Epidermal melanocyte (primary cell): ENCODE measurements around the gene PAX2.

Source experiments
- DNase-seq: peaks from one replicate; pipeline ENCODE4 v3.0.0; 2011; ENCODE audit warnings: low spot score; ENCODE audit not compliant: insufficient read length

PAX2 gene

GRCh38 chr10:100838986-100839385, 93.6 kb downstream of the PAX2 start:
- DNase-seq, result no peak

- no peak for DNase-seq
These were observed 96.1 kb downstream of the PAX2 start for GRCh38 chr10:100841528-100841927.

- no peak for DNase-seq
These were observed 102.1 kb downstream of the PAX2 start for GRCh38 chr10:100847440-100847839.

- DNase-seq, result no peak
These were observed 103.4 kb downstream of the PAX2 start for GRCh38 chr10:100848770-100849169.

- DNase-seq, result no peak
These were observed 112.9 kb downstream of the PAX2 start for GRCh38 chr10:100858261-100858660.

GRCh38 chr10:100858747-100859483, 113.5 kb downstream of the PAX2 start:
- DNase-seq, result no peak

- no peak for DNase-seq
These were observed 114.0 kb downstream of the PAX2 start for GRCh38 chr10:100859484-100859763.

GRCh38 chr10:100863433-100863832, 118.1 kb downstream of the PAX2 start:
- DNase-seq, result no peak

- no peak for DNase-seq
These were observed 118.9 kb downstream of the PAX2 start for GRCh38 chr10:100864036-100864885.

- DNase-seq, result no peak
These were observed 119.6 kb downstream of the PAX2 start for GRCh38 chr10:100864978-100865377.

- DNase-seq, result no peak
These were observed 120.6 kb downstream of the PAX2 start for GRCh38 chr10:100866010-100866409.

GRCh38 chr10:100866575-100867098, 121.3 kb downstream of the PAX2 start:
- DNase-seq, result no peak

- DNase-seq, result no peak
These were observed 122.0 kb downstream of the PAX2 start for GRCh38 chr10:100867261-100867963.

GRCh38 chr10:100868382-100868781, 123.0 kb downstream of the PAX2 start:
- DNase-seq, result no peak

GRCh38 chr10:100869399-100869798, 124.0 kb downstream of the PAX2 start:
- no peak for DNase-seq

- no peak for DNase-seq
These were observed 126.8 kb downstream of the PAX2 start for GRCh38 chr10:100872034-100872791.

GRCh38 chr10:100873146-100873826, 127.9 kb downstream of the PAX2 start:
- no peak for DNase-seq

GRCh38 chr10:100873827-100874326, 128.5 kb downstream of the PAX2 start:
- no peak for DNase-seq

- no peak for DNase-seq
These were observed 129.5 kb downstream of the PAX2 start for GRCh38 chr10:100874702-100875483.
